DND-41 (cell line): ENCODE data around the gene GPR55.

Experiments used
- EZH2 ChIP-seq: IDR thresholded peaks from 3 replicates; pipeline ENCODE4 v1.6.1; 2012; ENCODE audit warnings: borderline replicate concordance, low read depth, mild to moderate bottlenecking, moderate library complexity, low read length, inconsistent platforms; ENCODE audit not compliant: severe bottlenecking
- TF ChIP-seq, protein P1 (sequence below): IDR thresholded peaks from 2 replicates; pipeline ENCODE4 v1.5.1; 2012; ENCODE audit warnings: borderline replicate concordance, low read length, moderate library complexity, mild to moderate bottlenecking; ENCODE audit not compliant: poor library complexity, severe bottlenecking; ENCODE audit errors: extremely low read depth

DNA sequence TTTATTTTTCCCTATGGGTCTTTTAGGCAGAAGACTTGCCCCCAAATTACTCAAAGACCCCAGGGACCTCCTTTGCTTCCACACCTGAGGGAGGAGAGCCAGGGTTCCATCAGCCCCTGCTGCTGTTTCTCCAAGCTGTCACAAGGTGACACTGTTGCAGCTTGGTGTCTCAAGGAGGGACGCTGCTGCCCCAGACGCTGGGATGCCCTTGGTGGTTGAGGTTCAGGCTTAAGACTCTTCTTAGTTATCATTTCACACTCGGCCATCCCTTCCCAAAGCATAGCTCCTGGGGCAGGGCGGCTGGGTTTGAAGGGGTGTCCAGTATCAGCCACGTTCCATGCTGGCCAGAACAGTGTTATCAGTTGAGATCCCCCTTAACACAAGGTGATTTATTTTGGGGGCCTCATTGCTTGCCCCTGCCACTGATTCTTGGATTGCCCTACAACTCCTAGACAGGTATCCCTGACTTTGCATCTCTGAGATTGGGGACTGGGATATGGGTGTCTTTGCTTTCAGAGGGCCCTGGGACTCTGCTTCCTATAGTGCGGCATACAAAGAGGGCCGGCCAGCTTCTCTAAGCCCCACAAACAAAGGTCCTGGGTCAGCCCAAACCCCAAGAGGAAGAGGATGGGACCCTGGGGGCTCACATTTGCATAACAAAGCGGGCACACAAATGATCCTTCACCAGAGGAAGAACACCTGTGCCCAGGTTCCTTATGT is 22.7 kb downstream of the GPR55 start:
- TF ChIP-seq, protein P1, sequence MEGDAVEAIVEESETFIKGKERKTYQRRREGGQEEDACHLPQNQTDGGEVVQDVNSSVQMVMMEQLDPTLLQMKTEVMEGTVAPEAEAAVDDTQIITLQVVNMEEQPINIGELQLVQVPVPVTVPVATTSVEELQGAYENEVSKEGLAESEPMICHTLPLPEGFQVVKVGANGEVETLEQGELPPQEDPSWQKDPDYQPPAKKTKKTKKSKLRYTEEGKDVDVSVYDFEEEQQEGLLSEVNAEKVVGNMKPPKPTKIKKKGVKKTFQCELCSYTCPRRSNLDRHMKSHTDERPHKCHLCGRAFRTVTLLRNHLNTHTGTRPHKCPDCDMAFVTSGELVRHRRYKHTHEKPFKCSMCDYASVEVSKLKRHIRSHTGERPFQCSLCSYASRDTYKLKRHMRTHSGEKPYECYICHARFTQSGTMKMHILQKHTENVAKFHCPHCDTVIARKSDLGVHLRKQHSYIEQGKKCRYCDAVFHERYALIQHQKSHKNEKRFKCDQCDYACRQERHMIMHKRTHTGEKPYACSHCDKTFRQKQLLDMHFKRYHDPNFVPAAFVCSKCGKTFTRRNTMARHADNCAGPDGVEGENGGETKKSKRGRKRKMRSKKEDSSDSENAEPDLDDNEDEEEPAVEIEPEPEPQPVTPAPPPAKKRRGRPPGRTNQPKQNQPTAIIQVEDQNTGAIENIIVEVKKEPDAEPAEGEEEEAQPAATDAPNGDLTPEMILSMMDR, result peak; percentile 98
- TF ChIP-seq EZH2, result no peak
